A673 (cell line): Measurements from ENCODE around the gene DNASE2B. TPM values are rescaled to one million over a fixed set of nuclear protein-coding genes. Genes with fewer than 3 reads are reported as not detected.

Experiments used
- BruUV-seq: library from RNA; stranded (reverse); fragments of 400-500 nt; replicated peaks from 2 replicates; lab custom pipeline; 2021; lab: Mats Ljungman, UMichigan
- CTCF ChIA-PET: fragments of 300-600 bp; sonication (Branson Sonifier 250); formaldehyde crosslinking; loops from one replicate; lab custom pipeline; 2022; ENCODE audit warnings: antibody characterized with exemption; lab: Charles Lee
- POLR2A ChIA-PET: fragments of 300-600 bp; sonication (Branson Sonifier 250); formaldehyde crosslinking; loops from one replicate; lab custom pipeline; 2022; ENCODE audit warnings: antibody characterized with exemption; ENCODE audit not compliant: low non-redundant PET; lab: Charles Lee
- DNase-seq: peaks from one replicate; pipeline ENCODE4 v3.0.0-alpha.2; 2015; ENCODE audit warnings: low spot score
- H3K27ac ChIP-seq: fragments of 200-600 bp; sonication (generic); 2 replicates; pipeline ENCODE4 v1.5.1; 2016; ENCODE audit warnings: mixed run types, low read depth, mild to moderate bottlenecking, mixed read lengths, antibody characterized with exemption, low read length; ENCODE audit not compliant: poor library complexity, severe bottlenecking
- H3K27me3 ChIP-seq: fragments of 200-600 bp; sonication (generic); replicated peaks from 2 replicates; pipeline ENCODE4 v1.6.1; 2017; ENCODE audit warnings: mixed run types, low read depth, mild to moderate bottlenecking, mixed read lengths, antibody characterized with exemption, low read length; ENCODE audit not compliant: insufficient read depth, poor library complexity
- H3K36me3 ChIP-seq: fragments of 200-600 bp; sonication (generic); 2 replicates; pipeline ENCODE4 v1.6.1; 2016; ENCODE audit warnings: mixed run types, mild to moderate bottlenecking, mixed read lengths, antibody characterized with exemption, low read length; ENCODE audit not compliant: insufficient read depth, poor library complexity, severe bottlenecking
- H3K4me1 ChIP-seq: fragments of 200-600 bp; sonication (generic); 2 replicates; pipeline ENCODE4 v1.6.1; 2017; ENCODE audit warnings: mixed run types, mild to moderate bottlenecking, mixed read lengths, antibody characterized with exemption, low read length; ENCODE audit not compliant: insufficient read depth, poor library complexity, severe bottlenecking
- H3K4me3 ChIP-seq: fragments of 200-600 bp; sonication (generic); 2 replicates; pipeline ENCODE4 v1.5.1; 2016; ENCODE audit warnings: low read depth, mixed run types, mild to moderate bottlenecking, mixed read lengths, low read length; ENCODE audit not compliant: poor library complexity, severe bottlenecking
- H3K9me3 ChIP-seq: fragments of 200-600 bp; sonication (generic); 2 replicates; pipeline ENCODE4 v1.6.1; 2016; ENCODE audit warnings: mixed run types, low read depth, mild to moderate bottlenecking, mixed read lengths, antibody characterized with exemption, low read length; ENCODE audit not compliant: poor library complexity, severe bottlenecking
- EZH2 ChIP-seq: fragments of 200-600 bp; sonication (generic); IDR thresholded peaks from 2 replicates; pipeline ENCODE4 v1.6.1; 2017; ENCODE audit warnings: borderline replicate concordance, low read depth, mild to moderate bottlenecking, mixed read lengths, antibody characterized with exemption, low read length; ENCODE audit not compliant: poor library complexity, severe bottlenecking
- intact Hi-C: fragments of 100-400 bp; cut with micrococcal nuclease; formaldehyde crosslinking; loops from one replicate; pipeline ENCODE4 v1.10.0; 2022; ENCODE audit not compliant: unreplicated experiment
- total RNA-seq: library from RNA; stranded (reverse); gene quantifications from 2 replicates; pipeline ENCODE4 v1.2.3, GENCODE V29; 2021
- TF ChIP-seq, protein P1 (sequence below): fragments of 300-800, 200-600 bp; sonication (generic); conservative IDR thresholded peaks from 2 replicates; pipeline ENCODE4 v1.5.1; 2017; ENCODE audit warnings: low read depth, mild to moderate bottlenecking, antibody characterized with exemption, low read length, moderate library complexity, mixed read lengths

The DNASE2B gene
- total RNA-seq, 1 experiment from 2014 or later: not detected

DNA sequence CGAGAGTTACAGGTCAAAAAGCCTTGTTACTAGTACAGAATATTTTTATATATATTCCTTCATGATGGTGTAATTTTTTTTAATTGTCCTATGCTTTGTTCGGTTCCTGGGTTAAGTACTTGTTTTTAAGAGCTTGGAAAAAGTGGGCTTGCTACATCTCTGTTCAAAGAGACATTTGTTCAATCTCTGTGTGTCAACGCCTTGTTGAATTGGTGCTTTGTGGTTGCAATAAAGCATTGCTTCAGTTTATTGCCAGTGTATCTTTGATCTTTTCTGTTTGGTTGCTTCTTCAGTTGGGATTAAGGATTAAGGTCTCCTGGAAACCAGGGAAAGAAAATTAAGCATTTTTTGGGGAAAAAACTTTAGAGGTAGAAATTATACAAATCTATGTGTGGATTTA lies 47.7 kb upstream of the DNASE2B start:
- no peak for DNase-seq
- Histone ChIP-seq H3K36me3 (no peaks in the 10 kb centered on the region), H3K4me1 (peaks cover 15% of the 10 kb centered on the region), H3K27me3 (no peaks in the 10 kb centered on the region), H3K4me3 (no peak overlapping the region), H3K27ac (no peak overlapping the region), H3K9me3 (no peaks in the 10 kb centered on the region)
- BruUV-seq: no TSS peak
- CTCF ChIA-PET: no interaction called here
- intact Hi-C loops: no loop called here
- TF ChIP-seq, protein P1, sequence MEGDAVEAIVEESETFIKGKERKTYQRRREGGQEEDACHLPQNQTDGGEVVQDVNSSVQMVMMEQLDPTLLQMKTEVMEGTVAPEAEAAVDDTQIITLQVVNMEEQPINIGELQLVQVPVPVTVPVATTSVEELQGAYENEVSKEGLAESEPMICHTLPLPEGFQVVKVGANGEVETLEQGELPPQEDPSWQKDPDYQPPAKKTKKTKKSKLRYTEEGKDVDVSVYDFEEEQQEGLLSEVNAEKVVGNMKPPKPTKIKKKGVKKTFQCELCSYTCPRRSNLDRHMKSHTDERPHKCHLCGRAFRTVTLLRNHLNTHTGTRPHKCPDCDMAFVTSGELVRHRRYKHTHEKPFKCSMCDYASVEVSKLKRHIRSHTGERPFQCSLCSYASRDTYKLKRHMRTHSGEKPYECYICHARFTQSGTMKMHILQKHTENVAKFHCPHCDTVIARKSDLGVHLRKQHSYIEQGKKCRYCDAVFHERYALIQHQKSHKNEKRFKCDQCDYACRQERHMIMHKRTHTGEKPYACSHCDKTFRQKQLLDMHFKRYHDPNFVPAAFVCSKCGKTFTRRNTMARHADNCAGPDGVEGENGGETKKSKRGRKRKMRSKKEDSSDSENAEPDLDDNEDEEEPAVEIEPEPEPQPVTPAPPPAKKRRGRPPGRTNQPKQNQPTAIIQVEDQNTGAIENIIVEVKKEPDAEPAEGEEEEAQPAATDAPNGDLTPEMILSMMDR: no peak
- no peak for TF ChIP-seq EZH2
- POLR2A ChIA-PET: no interaction called here

DNA sequence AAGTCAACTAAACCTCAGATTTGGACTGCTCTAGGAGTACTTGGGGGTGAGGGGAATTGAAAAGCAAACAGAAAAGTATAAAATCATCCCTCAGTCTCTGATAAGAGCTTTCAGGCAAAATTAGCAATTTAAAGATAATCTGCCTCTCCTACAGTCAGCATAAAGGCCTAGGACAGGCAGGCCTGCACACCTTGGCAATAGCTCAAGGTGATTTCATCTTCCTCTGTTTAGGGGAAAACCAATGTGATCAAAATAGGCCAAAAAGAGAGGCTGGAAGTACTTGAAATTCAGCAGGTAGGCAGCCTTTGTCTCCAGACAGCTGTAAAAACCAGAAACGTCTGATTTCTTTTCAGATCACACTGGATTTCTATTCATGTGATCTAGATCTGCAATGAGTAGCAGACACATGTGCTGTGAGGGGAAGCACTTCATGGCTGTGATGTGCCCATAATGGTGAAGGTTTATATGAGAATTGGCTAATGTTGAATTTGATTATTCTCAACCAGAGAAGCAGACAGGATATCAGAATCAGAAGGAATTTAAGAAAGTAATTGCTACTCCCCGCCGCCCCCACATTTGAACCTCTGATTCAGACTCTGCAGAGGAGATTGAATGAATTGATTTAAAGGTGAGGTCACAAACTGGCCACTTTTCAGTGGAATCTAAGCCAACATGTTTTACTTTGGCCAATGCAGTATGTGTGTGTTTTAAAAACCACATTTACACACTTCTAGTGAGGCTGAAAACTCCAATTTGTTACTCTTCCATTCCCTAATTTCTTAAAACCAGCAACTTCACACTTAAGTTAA lies 45.8 kb upstream of the DNASE2B start:
- TF ChIP-seq, protein P1: no peak
- TF ChIP-seq EZH2: no peak
- POLR2A ChIA-PET: no interaction called here
- intact Hi-C loops: no loop called here
- H3K27ac ChIP-seq: no peak overlapping the region
- H3K4me1 ChIP-seq: peaks cover 15% of the 10 kb centered on the region
- no TSS peak for BruUV-seq
- H3K4me3 ChIP-seq: no peak overlapping the region
- DNase-seq: no peak
- no peaks in the 10 kb centered on the region for H3K36me3 ChIP-seq
- no peaks in the 10 kb centered on the region for H3K9me3 ChIP-seq
- no peaks in the 10 kb centered on the region for H3K27me3 ChIP-seq
- CTCF ChIA-PET: no interaction called here

DNA sequence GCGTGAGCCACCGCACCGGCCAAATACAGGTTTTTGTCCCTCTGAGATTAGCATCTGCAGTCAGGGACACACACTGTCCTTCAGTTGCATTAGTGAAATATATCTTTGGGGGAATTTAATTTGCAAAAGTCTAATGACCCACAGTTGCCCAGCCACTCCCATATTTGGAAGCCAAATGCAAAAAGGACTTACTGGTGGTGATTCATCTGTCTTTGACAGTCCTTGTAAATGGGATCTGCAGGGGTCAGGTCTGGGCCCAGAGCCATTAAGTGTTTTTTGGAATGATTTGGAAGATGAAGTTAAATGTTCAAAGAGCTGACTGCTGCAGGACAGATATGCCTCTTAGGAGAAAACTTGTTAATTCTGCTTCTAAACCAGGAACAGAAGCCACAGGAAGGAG lies 44.6 kb upstream of the DNASE2B start:
- Histone ChIP-seq H3K9me3 (no peaks in the 10 kb centered on the region), H3K27ac (no peak overlapping the region), H3K27me3 (no peaks in the 10 kb centered on the region), H3K4me1 (peaks cover 15% of the 10 kb centered on the region), H3K4me3 (no peak overlapping the region), H3K36me3 (no peaks in the 10 kb centered on the region)
- BruUV-seq: no TSS peak
- ChIA-PET CTCF (no interaction called here), POLR2A (no interaction called here)
- intact Hi-C loops: no loop called here
- TF ChIP-seq, protein P1: no peak
- no peak for TF ChIP-seq EZH2
- peak; percentile 30 for DNase-seq
